Liver (tissue), 9 donors: ENCODE results near the gene ZFYVE28. TPM values are rescaled to one million over a fixed set of nuclear protein-coding genes. Genes with fewer than 3 reads are reported as not detected.

Experiments
- DNase-seq: peaks from one replicate; pipeline ENCODE4 v3.0.0-alpha.2; 2017; ENCODE audit warnings: low spot score
- H3K27ac ChIP-seq, 2 donors: one replicate each; pipeline ENCODE4 v1.7.0; 2013; ENCODE audit warnings: inconsistent platforms in 2 of 2, low read length in 2 of 2, control low read depth in 1 of 2, low read depth in 1 of 2, mild to moderate bottlenecking in 1 of 2
- H3K27me3 ChIP-seq, 4 donors: one replicate each; pipeline versions ENCODE4 v1.6.1 to v1.7.0; 2013; ENCODE audit warnings: low read length in 3 of 4, inconsistent platforms in 1 of 4, mild to moderate bottlenecking in 1 of 4, moderate library complexity in 1 of 4; ENCODE audit not compliant: control insufficient read depth in 4 of 4, insufficient read depth in 4 of 4
- H3K36me3 ChIP-seq, 4 donors: one replicate each; pipeline versions ENCODE4 v1.6.1 to v1.7.0; 2013; ENCODE audit warnings: low read length in 3 of 4, mild to moderate bottlenecking in 3 of 4, low read depth in 1 of 4, moderate library complexity in 1 of 4; ENCODE audit not compliant: control insufficient read depth in 4 of 4, insufficient read depth in 3 of 4
- H3K4me1 ChIP-seq, 4 donors: one replicate each; pipeline versions ENCODE4 v1.6.1 to v1.7.0; 2013; ENCODE audit warnings: low read length in 3 of 4, mild to moderate bottlenecking in 3 of 4, moderate library complexity in 1 of 4; ENCODE audit not compliant: control insufficient read depth in 4 of 4, insufficient read depth in 4 of 4
- H3K4me3 ChIP-seq, 3 donors: one replicate each; pipeline versions ENCODE4 v1.6.1 to v1.7.0; 2013; ENCODE audit warnings: low read length in 3 of 3, control low read depth in 1 of 3, low read depth in 1 of 3, mild to moderate bottlenecking in 1 of 3
- H3K9ac ChIP-seq, 2 donors: one replicate each; pipeline ENCODE4 v1.7.0; 2013; ENCODE audit warnings: low read length in 2 of 2, mild to moderate bottlenecking in 2 of 2, moderate library complexity in 2 of 2, control low read depth in 1 of 2, low read depth in 1 of 2
- H3K9me3 ChIP-seq, 4 donors: one replicate each; pipeline versions ENCODE4 v1.6.1 to v1.7.0; 2013; ENCODE audit warnings: low read length in 3 of 4; ENCODE audit not compliant: control insufficient read depth in 4 of 4
- EGR1 ChIP-seq, 2 donors: IDR thresholded peaks; 2 replicates each; pipeline ENCODE4 v1.6.1; 2016 to 2018; ENCODE audit warnings: antibody characterized with exemption in 2 of 2, low read depth in 2 of 2
- FOXA1 ChIP-seq: IDR thresholded peaks from 2 replicates; pipeline ENCODE4 v1.6.1; 2016; ENCODE audit warnings: antibody characterized with exemption
- FOXA2 ChIP-seq: IDR thresholded peaks from 2 replicates; pipeline ENCODE4 v1.6.1; 2016; ENCODE audit warnings: antibody characterized with exemption
- GABPA ChIP-seq, 2 donors: IDR thresholded peaks in 1 of 2; conservative IDR thresholded peaks in 1 of 2; 2 replicates each; pipeline ENCODE4 v1.6.1; 2016; ENCODE audit warnings: antibody characterized with exemption in 2 of 2, mild to moderate bottlenecking in 1 of 2, moderate library complexity in 1 of 2
- HNF4A ChIP-seq, 2 donors: conservative IDR thresholded peaks; 2 replicates each; pipeline ENCODE4 v1.6.1; 2016; ENCODE audit warnings: antibody characterized with exemption in 2 of 2, mild to moderate bottlenecking in 2 of 2
- HNF4G ChIP-seq: IDR thresholded peaks from 2 replicates; pipeline ENCODE4 v1.6.1; 2016; ENCODE audit warnings: antibody characterized with exemption
- JUND ChIP-seq, 2 donors: IDR thresholded peaks; 2 replicates each; pipeline ENCODE4 v1.6.1; 2016; ENCODE audit warnings: antibody characterized with exemption in 2 of 2
- NR2F2 ChIP-seq: IDR thresholded peaks from 2 replicates; pipeline ENCODE4 v1.6.1; 2016; ENCODE audit warnings: antibody characterized with exemption
- RAD21 ChIP-seq, 2 donors: IDR thresholded peaks; 2 replicates each; pipeline ENCODE4 v1.6.1; 2016; ENCODE audit warnings: antibody characterized with exemption in 2 of 2, mild to moderate bottlenecking in 2 of 2
- RXRA ChIP-seq, 2 donors: IDR thresholded peaks; 2 replicates each; pipeline ENCODE4 v1.6.1; 2017 to 2018; ENCODE audit warnings: antibody characterized with exemption in 2 of 2, mild to moderate bottlenecking in 1 of 2
- SP1 ChIP-seq: IDR thresholded peaks from 2 replicates; pipeline ENCODE4 v1.6.1; 2018; ENCODE audit warnings: antibody characterized with exemption, mild to moderate bottlenecking
- TAF1 ChIP-seq: conservative IDR thresholded peaks from 2 replicates; pipeline ENCODE4 v1.6.1; 2016; ENCODE audit warnings: antibody characterized with exemption, mild to moderate bottlenecking
- YY1 ChIP-seq: IDR thresholded peaks from 2 replicates; pipeline ENCODE4 v1.6.1; 2016; ENCODE audit warnings: antibody characterized with exemption, mild to moderate bottlenecking
- WGBS: extraction: QIAGEN DNeasy Blood & Tissue Kit; methylation state at CpG from one replicate; pipeline ENCODE4 v1.1.7; 2013; 5-methylcytosine and 5-hydroxymethylcytosine counted together
- polyA plus RNA-seq, 2 donors: library from polyadenylated mRNA; stranded (reverse) in 1 of 2; unstranded in 1 of 2; fragments of 200-250 nt in 1 of 2; fragments of >200 nt in 1 of 2; fragmentation: Nextera tagmentation in 1 of 2; extraction: Ambion mirVana in 1 of 2; gene quantifications; one replicate each; pipeline versions ENCODE4 v1.2.1 to v1.2.3, GENCODE V29; 2013 to 2015
- total RNA-seq, 2 donors: library from RNA; depleted of rRNA; stranded (reverse); fragments of >200 nt; gene quantifications; one replicate each; pipeline ENCODE4 v1.2.3, GENCODE V29; 2014
- TF ChIP-seq, protein P1 (sequence below): IDR thresholded peaks from 2 replicates; pipeline ENCODE4 v1.6.1; 2016; ENCODE audit warnings: antibody characterized with exemption, mild to moderate bottlenecking
- TF ChIP-seq, protein P2 (sequence below): IDR thresholded peaks from 2 replicates; pipeline ENCODE4 v1.6.1; 2016; ENCODE audit warnings: antibody characterized with exemption
- TF ChIP-seq, protein P3 (sequence below): IDR thresholded peaks from 2 replicates; pipeline ENCODE4 v1.6.1; 2016; ENCODE audit warnings: antibody characterized with exemption
- TF ChIP-seq, protein P4 (sequence below): fragments of 150-350 bp; IDR thresholded peaks from 2 replicates; pipeline ENCODE4 v1.5.1; 2017; ENCODE audit warnings: improper control_type of control experiment, low read depth, low read length; ENCODE audit not compliant: missing input control
- TF ChIP-seq, protein P5 (sequence below): IDR thresholded peaks from 2 replicates; pipeline ENCODE4 v1.6.1; 2016; ENCODE audit warnings: antibody characterized with exemption
- donor health status: healthy.
- donor health status: healthy.
- donor health status: healthy.
- donor health status: healthy.
- donor health status: healthy.

The ZFYVE28 gene
- total and polyA plus RNA-seq, 4 donors, result 2.0 to 6.1 (median 2.7) TPM

DNA sequence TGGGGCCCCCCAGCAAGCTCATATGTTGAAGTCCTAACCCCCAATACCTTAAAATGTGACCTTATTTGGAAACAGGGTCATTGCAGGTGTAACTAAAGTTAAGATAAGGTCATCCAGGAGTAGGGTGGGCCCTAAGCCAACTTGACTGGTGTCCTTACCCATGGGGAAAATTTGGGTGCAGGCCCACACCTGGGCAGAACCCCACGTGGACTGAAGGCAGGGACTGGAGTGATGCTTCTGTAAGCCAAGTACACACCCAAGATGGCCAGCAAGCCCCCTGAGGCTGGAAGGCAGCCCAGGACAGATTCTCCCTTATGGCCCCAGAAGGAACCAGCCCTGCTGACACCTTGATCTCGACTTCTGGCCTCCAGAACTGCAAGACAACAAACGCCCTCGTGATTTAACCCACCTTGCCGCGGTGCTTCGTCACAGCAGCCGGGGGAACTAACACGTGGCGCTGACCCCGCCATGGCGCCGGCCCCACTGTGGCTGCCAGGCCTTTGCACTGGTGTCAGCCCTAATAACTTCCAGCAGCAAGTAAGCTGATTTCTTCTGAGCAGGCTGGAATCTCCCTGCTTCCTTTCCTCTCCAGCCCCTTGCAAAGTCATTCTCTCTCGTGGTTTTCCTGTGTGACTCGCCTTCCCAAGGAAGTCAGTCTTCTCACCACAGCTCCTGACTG, 133.4 kb downstream of the ZFYVE28 start:
- no peak overlapping the region for H3K27ac ChIP-seq
- 88% methylated on average over 15 of the region's 15 CpGs for WGBS
- no peaks in the 10 kb centered on the region for H3K27me3 ChIP-seq
- no peak for DNase-seq
- H3K9ac ChIP-seq, result no peak overlapping the region
- no peaks in the 10 kb centered on the region for H3K36me3 ChIP-seq
- H3K9me3 ChIP-seq, result no peaks in the 10 kb centered on the region
- no peak for TF ChIP-seq RAD21 (IDR thresholded peaks at IDR 0.05)
- H3K4me1 ChIP-seq, result no peaks in the 10 kb centered on the region
- no peak overlapping the region for H3K4me3 ChIP-seq

DNA sequence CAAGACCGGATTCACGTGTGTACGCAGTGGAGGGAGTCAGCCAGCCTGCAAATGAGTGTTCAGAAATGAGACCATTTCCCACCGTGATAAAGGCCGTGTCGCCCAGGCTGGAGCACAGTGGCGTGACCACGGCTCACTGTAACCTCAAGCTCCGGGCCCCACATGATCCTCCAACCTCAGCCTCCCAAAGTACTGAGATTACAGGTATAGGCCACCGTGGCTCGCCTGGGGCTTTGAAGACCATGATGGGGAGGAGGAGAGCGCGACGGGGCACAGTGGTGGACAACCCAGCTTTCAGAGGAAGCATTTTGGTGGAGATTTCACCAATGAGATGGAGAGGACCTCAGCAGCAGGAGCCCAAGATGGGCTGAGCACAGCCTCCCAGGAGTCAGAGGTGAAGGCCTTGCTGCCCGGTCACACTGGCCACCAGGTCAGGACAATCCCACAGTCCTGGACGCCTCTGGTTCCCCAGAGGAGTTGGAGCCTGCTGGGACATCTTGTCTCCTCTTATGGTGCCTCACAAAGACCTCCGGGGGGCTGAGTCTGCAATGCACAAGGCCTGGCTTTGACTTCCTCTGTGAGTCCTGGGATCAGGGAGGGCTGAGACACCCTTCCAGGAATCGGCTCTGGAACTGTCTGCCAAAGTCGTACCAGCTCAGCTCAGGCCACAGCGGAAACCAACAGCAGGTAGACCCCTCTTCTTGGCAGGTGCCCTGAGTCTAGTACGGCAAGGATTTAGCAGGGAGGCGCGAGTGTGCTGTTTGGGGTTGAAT, 134.1 kb downstream of the ZFYVE28 start:
- Histone ChIP-seq H3K27me3 (no peaks in the 10 kb centered on the region), H3K36me3 (no peaks in the 10 kb centered on the region), H3K4me1 (no peaks in the 10 kb centered on the region), H3K27ac (no peak overlapping the region), H3K9ac (no peak overlapping the region), H3K4me3 (no peak overlapping the region), H3K9me3 (no peaks in the 10 kb centered on the region)
- no peak for TF ChIP-seq JUND (IDR thresholded peaks at IDR 0.05)
- TF ChIP-seq HNF4A (conservative IDR thresholded peaks at IDR 0.05), result no peak
- DNase-seq, result no peak
- 96% methylated on average over 23 of the region's 23 CpGs for WGBS

DNA sequence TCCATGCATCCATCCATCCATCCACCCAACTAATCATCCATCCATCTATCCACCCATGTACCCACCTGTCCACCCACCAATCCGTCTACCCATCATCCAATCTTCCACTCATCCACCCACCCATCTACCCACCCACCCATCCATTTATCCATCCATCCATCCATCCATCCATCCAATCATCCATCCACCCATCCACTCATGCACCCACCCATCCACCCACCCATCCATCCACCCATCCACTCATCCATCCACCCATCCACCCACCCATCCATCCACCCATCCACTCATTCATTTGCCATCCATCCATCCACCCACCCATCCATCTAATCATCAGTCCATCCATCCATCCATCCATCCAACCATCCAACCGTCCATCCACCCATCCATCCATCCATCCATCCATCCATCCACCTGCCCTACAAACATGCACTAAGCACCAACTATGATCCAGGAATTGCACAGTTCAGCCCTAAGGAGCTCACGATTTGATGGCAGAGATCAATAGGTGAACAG, 135.2 kb downstream of the ZFYVE28 start:
- TF ChIP-seq, protein P1, sequence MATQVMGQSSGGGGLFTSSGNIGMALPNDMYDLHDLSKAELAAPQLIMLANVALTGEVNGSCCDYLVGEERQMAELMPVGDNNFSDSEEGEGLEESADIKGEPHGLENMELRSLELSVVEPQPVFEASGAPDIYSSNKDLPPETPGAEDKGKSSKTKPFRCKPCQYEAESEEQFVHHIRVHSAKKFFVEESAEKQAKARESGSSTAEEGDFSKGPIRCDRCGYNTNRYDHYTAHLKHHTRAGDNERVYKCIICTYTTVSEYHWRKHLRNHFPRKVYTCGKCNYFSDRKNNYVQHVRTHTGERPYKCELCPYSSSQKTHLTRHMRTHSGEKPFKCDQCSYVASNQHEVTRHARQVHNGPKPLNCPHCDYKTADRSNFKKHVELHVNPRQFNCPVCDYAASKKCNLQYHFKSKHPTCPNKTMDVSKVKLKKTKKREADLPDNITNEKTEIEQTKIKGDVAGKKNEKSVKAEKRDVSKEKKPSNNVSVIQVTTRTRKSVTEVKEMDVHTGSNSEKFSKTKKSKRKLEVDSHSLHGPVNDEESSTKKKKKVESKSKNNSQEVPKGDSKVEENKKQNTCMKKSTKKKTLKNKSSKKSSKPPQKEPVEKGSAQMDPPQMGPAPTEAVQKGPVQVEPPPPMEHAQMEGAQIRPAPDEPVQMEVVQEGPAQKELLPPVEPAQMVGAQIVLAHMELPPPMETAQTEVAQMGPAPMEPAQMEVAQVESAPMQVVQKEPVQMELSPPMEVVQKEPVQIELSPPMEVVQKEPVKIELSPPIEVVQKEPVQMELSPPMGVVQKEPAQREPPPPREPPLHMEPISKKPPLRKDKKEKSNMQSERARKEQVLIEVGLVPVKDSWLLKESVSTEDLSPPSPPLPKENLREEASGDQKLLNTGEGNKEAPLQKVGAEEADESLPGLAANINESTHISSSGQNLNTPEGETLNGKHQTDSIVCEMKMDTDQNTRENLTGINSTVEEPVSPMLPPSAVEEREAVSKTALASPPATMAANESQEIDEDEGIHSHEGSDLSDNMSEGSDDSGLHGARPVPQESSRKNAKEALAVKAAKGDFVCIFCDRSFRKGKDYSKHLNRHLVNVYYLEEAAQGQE, result no peak
- TF ChIP-seq EGR1 (IDR thresholded peaks at IDR 0.05; ENCODE audit: low read depth in 2 of 2) (no peak), FOXA2 (no peak), HNF4A (conservative IDR thresholded peaks at IDR 0.05) (no peak), FOXA1 (no peak), RXRA (IDR thresholded peaks at IDR 0.05) (no peak), NR2F2 (no peak), YY1 (no peak), HNF4G (no peak), RAD21 (IDR thresholded peaks at IDR 0.05) (no peak), JUND (IDR thresholded peaks at IDR 0.05) (no peak), TAF1 (no peak), GABPA (IDR thresholded peaks at IDR 0.05 in 1 of 2, conservative IDR thresholded peaks at IDR 0.05 in 1 of 2) (no peak), SP1 (no peak)
- TF ChIP-seq, protein P2, sequence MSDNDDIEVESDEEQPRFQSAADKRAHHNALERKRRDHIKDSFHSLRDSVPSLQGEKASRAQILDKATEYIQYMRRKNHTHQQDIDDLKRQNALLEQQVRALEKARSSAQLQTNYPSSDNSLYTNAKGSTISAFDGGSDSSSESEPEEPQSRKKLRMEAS, result no peak
- TF ChIP-seq, protein P3, sequence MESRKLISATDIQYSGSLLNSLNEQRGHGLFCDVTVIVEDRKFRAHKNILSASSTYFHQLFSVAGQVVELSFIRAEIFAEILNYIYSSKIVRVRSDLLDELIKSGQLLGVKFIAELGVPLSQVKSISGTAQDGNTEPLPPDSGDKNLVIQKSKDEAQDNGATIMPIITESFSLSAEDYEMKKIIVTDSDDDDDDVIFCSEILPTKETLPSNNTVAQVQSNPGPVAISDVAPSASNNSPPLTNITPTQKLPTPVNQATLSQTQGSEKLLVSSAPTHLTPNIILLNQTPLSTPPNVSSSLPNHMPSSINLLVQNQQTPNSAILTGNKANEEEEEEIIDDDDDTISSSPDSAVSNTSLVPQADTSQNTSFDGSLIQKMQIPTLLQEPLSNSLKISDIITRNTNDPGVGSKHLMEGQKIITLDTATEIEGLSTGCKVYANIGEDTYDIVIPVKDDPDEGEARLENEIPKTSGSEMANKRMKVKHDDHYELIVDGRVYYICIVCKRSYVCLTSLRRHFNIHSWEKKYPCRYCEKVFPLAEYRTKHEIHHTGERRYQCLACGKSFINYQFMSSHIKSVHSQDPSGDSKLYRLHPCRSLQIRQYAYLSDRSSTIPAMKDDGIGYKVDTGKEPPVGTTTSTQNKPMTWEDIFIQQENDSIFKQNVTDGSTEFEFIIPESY, result no peak
- TF ChIP-seq, protein P4, sequence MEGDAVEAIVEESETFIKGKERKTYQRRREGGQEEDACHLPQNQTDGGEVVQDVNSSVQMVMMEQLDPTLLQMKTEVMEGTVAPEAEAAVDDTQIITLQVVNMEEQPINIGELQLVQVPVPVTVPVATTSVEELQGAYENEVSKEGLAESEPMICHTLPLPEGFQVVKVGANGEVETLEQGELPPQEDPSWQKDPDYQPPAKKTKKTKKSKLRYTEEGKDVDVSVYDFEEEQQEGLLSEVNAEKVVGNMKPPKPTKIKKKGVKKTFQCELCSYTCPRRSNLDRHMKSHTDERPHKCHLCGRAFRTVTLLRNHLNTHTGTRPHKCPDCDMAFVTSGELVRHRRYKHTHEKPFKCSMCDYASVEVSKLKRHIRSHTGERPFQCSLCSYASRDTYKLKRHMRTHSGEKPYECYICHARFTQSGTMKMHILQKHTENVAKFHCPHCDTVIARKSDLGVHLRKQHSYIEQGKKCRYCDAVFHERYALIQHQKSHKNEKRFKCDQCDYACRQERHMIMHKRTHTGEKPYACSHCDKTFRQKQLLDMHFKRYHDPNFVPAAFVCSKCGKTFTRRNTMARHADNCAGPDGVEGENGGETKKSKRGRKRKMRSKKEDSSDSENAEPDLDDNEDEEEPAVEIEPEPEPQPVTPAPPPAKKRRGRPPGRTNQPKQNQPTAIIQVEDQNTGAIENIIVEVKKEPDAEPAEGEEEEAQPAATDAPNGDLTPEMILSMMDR, result no peak
- TF ChIP-seq, protein P5, sequence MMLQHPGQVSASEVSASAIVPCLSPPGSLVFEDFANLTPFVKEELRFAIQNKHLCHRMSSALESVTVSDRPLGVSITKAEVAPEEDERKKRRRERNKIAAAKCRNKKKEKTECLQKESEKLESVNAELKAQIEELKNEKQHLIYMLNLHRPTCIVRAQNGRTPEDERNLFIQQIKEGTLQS, result no peak
- Histone ChIP-seq H3K4me1 (no peaks in the 10 kb centered on the region), H3K4me3 (no peak overlapping the region), H3K9me3 (no peaks in the 10 kb centered on the region), H3K27me3 (no peaks in the 10 kb centered on the region), H3K36me3 (no peaks in the 10 kb centered on the region), H3K27ac (no peak overlapping the region), H3K9ac (no peak overlapping the region)
- DNase-seq, result no peak
- WGBS, result 98% methylated on average over 3 of the region's 3 CpGs
